ENCODE data around the gene KIF1A. TPM values are rescaled to one million over a fixed set of nuclear protein-coding genes. Genes with fewer than 3 reads are reported as not detected.

The KIF1A gene
- total and polyA plus RNA-seq, 2 of the 13 experiments (the other 11 are each of a cell fraction or from before 2014, with no cell fraction given), result 0.01 TPM; not detected in 1

- TF ChIP-seq NFATC3 (CRISPR knock-in tag; IDR thresholded peaks at IDR 0.05), result no peak
- no peak for TF ChIP-seq ZHX1 (CRISPR knock-in tag; IDR thresholded peaks at IDR 0.05; ENCODE audit: low read depth)
- TF ChIP-seq ETV5 (CRISPR knock-in tag; IDR thresholded peaks at IDR 0.05; ENCODE audit: borderline replicate concordance), result peak; percentile 33; the same call in 1 of the 2 replicates
- 0 out of 2 replicates have a peak, but pooled peaks have one; percentile 35 for TF ChIP-seq TRIM24 (CRISPR knock-in tag; IDR thresholded peaks at IDR 0.05)
- TF ChIP-seq ZNF781 (CRISPR knock-in tag; IDR thresholded peaks at IDR 0.05; ENCODE audit: borderline replicate concordance, not compliant biosample characterization), result peak; percentile 62
- 0 out of 2 replicates have a peak, but pooled peaks have one; percentile 72 for TF ChIP-seq SMAD3 (CRISPR knock-in tag; IDR thresholded peaks at IDR 0.05)
- peak; percentile 100 for TF ChIP-seq CTCF (CRISPR knock-in tag; IDR thresholded peaks at IDR 0.05)
- no peak for TF ChIP-seq TEF (CRISPR knock-in tag; IDR thresholded peaks at IDR 0.05)
- TF ChIP-seq CHD4 (IDR thresholded peaks at IDR 0.05; ENCODE audit: borderline replicate concordance, low read length), result no peak
- no peak for TF ChIP-seq ZNF770 (CRISPR knock-in tag; IDR thresholded peaks at IDR 0.05)
- TF ChIP-seq SRY (CRISPR knock-in tag; IDR thresholded peaks at IDR 0.05), result 0 out of 2 replicates have a peak, but pooled peaks have one; percentile 61
- no peak for TF ChIP-seq ZNF576 (CRISPR knock-in tag; IDR thresholded peaks at IDR 0.05)
- no peak for TF ChIP-seq TRAFD1 (CRISPR knock-in tag; IDR thresholded peaks at IDR 0.05; ENCODE audit: borderline replicate concordance)
- no peak; the same call in 1 of the 2 replicates for TF ChIP-seq MAX (IDR thresholded peaks at IDR 0.05)
- TF ChIP-seq ZNF691 (CRISPR knock-in tag; IDR thresholded peaks at IDR 0.05; ENCODE audit: borderline replicate concordance, low read depth), result no peak
Measured at GRCh38 chr2:240851078-240851991, 31.3 kb upstream of the KIF1A start (continued).
